ENCODE measurements around the gene FSTL3. TPM values are rescaled to one million over a fixed set of nuclear protein-coding genes. Genes with fewer than 3 reads are reported as not detected.
A peak's percentile ranks its signal among the peaks of the same experiment; 100 is the strongest.
"Not testable (repeated sequence)": the region's sequence is repeated elsewhere in the genome, so short reads cannot be mapped to it uniquely, and the experiment has no call there.

FSTL3 gene
- total RNA-seq, 1 donor from 2014 or later, result 32.6 TPM

- no peak for DNase-seq (ENCODE audit: low read depth, low spot score)
These were observed 33.2 kb downstream of the FSTL3 start for GRCh38 chr19:709196-709964.

DNA sequence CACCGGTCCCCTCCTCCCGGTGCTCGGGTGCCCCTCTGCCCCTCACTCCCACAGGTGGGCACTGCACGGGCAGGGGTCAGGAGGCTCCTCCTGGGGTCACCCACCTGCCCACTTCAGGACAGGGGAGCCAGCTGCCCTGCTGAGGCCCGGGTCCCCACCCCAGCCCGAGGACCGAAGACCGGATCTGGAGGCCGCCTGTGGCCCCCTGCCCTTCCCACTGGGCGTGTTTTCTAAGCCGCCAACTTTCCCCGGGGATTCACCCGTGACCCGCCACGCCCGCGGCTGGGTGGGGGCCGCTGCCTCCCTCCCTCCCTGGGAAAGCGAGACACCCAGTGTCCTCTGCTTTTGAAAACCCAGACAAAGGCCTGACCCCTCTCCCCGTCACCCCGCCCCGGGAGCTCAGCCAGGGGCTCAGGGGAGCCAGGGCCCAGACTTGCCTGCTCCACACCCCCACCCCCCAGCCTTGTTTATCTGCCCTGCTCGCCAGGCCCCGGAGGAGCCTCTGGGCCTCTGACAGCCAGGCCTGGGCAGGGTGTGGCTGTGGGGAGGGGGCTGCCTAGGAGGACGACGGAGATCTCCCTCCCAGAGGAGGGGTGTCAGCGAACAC, 33.9 kb downstream of the FSTL3 start:
- DNase-seq (ENCODE audit: low read depth, low spot score), result no peak

DNA sequence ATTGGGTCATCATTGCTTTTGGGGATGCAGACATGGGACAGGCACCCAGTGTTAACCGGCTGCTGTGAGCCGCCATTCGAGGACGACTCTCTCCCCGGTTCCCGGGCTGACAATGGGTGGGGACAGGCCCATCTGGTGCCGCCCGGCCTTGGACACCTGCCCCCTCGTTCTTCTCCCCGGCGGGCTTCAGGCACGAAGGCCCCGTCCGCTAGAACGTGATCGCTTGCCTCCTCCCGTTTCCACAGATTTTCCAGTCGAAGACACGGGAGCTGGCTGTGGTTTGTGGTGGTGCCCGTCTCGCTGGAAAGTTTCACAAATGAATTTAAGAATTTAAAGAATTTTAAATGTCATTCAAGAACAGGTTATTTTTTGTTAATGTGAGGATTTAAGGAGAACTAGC, 34.6 kb downstream of the FSTL3 start:
- DNase-seq (ENCODE audit: low read depth, low spot score), result no peak

DNA sequence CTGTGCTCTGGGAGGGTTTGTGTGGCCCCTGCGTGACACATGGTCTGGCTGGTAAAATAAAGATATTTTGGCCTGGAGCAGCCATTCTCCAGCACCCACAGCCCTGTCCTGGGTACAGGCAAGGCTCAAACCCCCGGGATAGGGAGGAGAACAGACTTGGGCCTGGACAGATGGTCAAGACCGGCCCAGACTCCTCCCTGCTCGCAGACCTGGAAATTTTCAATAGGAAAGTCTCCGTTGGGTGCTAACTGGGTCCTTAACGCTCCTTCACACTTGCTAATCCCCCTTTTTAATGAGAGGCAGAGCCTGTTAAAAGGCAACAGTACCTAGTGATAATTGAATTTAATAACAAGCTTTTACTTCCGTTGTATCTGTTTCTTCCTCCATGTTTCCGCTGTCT, 35.1 kb downstream of the FSTL3 start:
- DNase-seq (ENCODE audit: low read depth, low spot score), result no peak

DNA sequence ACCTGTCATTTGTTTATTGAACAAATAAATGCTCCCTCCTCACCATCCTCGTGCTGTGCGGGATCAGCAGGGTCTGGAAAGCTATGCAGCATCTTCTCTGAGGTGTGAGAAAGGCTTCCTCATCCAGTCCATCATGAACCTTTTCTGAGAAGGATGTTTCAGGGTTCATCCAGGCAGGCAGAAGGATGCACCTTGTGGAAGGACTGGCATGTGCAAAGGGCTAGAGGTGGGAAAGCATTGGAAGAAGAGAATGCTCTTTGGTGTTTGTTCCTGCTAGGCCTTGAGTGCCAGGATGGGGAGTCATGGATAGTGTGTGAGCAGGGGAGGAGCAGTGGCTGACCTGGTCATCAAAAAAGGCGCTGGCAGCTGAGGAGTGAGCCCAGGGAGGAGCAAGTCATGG, 39.2 kb downstream of the FSTL3 start:
- no peak for DNase-seq (ENCODE audit: low read depth, low spot score)

DNA sequence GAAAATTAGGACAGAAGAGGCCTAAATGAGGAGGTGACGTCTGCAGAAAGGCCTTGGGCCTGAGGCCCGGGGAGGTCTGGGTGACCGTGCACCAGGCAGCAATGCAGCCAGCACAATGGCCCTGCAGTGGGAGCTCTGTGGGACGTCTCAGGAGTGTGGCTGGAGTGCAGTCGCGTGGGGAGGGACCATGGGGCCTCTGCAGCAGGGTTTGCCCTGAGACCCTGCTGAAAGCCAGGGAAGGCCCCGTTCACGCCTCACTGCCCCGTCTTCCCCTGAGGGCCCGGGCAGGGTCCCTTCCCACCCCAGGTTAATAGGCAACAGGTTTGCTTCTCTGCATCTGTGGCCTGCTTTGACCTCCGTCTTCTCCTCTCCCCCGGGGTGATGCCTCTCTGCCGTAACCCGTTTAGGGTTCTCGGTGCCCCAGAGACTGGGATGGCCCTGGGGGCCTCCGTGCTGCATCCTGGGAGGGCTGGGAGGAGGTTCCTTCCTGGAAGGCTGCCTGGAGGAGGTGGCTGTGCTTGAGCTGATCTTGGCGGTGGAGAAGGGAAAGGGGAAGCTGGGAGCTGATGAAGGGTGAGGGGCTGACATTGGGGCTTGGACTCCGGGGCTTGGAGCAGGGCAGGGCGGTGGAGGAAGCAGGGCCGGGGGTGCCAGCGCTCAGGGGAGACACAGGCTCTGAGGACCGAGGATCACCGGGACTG, 42.2 kb downstream of the FSTL3 start:
- no peak for DNase-seq (ENCODE audit: low read depth, low spot score)

DNA sequence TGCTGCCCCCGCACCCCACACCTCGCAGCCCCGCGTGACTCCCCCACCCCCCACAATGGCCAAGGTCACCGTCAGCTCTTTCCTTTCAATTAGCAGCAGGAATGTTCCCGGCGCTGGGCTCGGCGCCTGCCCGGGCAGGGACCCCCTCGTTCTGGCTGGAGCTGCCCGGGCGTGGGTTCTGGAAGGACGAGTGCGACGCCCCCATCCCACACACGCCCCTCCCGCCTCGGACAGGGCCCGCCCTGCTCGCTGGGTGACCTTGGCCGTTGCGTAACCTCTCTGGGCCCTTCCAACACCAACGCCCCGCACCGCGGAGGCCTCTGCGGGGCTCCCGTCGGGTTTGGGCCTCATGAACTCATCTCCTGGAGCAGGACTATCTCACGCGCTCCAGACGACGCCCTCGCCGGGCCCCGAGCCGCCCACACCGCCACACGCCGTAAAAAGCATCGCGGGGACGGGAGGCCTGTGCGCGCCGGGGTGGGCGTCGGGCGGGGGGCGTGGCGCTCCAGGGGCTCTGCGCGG, 42.9 kb downstream of the FSTL3 start:
- DNase-seq (ENCODE audit: low read depth, low spot score), result no peak

DNA sequence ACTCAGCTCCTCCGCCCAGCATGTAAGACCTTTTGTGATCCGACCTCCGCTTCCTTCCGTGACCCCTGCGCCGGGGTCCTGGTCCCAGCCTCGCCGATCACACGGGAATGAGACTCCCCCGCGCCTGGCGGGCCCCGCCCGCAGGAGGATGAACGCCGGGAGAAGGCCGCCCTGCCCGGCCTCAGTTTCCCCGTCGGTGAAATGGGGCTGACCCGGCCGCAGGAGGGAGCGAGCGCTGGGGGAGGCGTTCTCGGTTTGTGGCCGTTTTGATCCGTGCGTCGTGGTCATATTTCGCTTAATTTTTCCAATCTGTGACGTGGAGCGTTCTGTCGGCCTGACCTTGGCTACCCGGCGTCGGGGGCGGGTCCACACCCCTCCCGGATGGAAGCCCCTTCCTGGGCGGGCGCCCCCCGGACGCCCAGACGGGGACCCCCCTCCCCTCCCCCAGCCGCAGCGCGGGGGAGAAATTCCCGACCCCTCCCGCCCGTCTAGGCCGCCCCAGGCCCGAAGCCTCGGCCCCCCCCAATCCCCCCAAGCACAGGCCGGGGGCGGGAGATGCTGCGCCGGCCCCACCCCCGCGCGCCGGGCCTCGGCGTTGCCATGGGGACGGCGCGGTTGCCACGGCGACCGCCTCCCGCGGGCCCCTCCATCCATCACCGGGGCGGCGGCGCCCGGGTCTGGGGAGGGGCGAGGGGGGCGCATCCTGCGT, 43.6 kb downstream of the FSTL3 start:
- no peak for DNase-seq (ENCODE audit: low read depth, low spot score)

GRCh38 chr19:720345-721160, 44.4 kb downstream of the FSTL3 start:
- DNase-seq (ENCODE audit: low read depth, low spot score), result no peak

DNA sequence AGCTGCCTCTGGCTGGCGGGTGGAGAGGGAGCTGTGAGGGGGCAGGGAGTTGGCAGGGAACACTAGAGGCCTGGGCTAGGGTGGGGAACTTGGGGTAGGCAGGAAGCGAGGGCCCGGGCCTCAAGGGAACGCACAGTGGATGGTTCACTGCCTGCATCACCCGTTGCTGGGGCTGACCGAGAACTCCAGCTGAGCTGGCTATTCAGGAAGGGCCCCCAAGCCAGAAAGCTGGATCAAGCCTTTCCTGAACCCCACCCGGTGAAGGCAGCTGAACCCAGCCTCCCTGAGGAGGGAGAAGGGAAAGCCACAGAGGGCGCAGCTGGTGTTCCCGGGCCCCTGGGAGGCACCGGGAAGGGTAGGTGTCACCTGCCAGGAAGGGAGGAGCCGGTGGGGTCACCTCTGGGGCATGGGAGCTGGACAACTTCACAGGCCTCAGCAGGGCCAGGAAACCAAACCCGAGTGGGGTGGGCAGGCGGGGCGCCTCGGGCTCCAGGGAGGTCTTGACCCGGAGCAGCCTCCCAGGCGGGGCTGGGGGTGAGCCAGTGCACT, 46.4 kb downstream of the FSTL3 start:
- no peak for DNase-seq (ENCODE audit: low read depth, low spot score)

- no peak for DNase-seq (ENCODE audit: low read depth, low spot score)
These were observed 47.1 kb downstream of the FSTL3 start for GRCh38 chr19:723247-723646.

GRCh38 chr19:723714-724113, 47.5 kb downstream of the FSTL3 start:
- no peak for DNase-seq (ENCODE audit: low read depth, low spot score)

DNA sequence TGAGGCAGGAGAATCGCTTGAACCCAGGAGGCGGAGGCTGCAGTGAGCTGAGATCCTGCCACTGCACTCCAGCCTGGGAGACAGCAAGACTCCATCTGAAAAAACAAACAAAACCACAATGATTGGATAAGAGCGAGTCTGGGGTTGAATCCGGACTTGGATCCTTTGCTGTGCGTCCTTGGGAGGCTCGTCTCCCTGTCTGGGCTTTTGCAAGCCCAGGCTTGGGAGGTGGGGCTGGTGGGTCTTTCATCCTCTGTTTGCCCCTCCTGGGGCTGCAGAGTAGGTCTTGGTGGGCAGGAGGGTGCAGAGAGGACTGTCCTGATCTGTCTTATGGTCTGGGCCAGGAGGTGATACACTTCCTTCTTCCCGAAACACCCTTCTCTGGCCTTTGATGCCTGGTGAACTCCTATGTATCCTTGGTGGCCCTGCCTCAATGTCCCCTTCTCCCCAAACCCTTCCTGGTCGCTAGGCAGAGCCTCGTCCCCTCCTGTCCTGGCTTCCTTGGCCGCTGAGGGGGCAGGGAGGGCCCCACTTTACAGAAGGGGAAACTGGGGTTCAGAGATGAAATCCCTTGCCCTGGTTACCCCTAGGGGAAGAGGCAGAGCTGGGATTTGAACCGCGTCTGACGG, 49.4 kb downstream of the FSTL3 start:
- DNase-seq (ENCODE audit: low read depth, low spot score), result no peak

DNA sequence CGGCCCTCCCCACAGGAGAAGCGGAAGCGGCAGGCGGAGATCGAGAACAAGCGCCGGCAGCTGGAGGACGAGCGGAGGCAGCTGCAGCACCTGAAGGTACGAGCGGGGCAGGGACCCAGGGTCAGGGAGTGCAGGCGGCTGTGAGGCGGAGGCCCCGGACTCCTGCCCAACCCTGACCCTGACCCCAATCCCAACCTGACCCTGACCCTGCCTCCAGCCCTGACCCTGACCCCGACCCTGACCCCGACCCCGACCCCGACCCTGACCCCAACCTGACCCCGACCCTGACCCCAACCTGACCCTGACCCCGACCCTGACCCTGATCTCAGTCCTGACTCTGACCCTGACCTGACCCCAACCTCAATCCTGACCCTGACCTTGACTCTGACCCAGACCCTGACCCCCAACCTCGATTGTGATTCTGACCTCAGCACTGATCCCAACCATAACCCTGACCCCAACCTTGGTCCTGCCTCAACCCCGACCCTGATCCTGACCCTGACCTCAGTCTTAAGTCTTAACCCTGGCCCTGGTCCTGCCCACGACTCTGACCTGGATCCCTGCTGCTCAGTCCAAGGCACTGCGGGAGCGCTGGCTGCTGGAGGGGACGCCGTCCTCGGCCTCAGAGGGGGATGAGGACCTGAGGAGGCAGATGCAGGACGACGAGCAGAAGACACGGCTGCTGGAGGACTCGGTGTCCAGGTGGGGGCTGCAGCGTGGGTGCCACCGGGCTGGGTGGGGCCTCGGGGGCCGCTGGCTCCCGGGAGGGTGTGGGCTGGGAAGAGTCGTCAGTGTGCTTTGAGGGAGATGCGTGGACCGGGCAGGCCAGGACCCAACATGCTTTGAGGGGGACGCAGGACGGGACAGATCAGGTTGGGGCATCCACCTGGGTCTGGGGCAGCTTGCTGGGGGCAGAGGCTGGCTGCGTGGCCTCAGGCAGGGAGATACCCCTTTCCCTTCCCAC, 51.1 kb downstream of the FSTL3 start:
- DNase-seq (ENCODE audit: low read depth, low spot score), result no peak

DNA sequence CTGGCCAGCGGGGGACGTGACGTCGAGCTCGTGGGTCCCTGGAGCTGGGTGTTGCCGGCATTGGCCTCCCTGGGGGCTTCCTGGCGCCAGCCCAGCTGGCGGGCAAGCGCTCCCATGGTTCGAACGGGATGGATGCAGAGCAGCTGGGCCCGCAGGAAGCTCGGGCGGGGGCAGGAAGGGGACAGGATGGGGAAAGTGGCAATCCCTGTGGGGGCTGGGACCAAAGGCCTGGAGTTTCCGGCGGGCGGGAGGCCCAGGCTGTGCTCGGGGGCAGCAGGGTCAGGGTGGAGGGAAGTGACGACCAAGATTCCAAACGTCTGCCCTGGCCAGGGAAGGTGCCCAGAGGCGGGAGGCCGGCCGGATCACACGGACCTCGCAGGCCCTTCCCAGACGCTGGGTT, 51.8 kb downstream of the FSTL3 start:
- DNase-seq (ENCODE audit: low read depth, low spot score), result peak; percentile 27

- not testable (repeated sequence) for DNase-seq (ENCODE audit: low read depth, low spot score)
These were observed 53.4 kb downstream of the FSTL3 start for GRCh38 chr19:729564-729963.

GRCh38 chr19:729965-730668, 53.9 kb downstream of the FSTL3 start:
- no peak for DNase-seq (ENCODE audit: low read depth, low spot score)

DNA sequence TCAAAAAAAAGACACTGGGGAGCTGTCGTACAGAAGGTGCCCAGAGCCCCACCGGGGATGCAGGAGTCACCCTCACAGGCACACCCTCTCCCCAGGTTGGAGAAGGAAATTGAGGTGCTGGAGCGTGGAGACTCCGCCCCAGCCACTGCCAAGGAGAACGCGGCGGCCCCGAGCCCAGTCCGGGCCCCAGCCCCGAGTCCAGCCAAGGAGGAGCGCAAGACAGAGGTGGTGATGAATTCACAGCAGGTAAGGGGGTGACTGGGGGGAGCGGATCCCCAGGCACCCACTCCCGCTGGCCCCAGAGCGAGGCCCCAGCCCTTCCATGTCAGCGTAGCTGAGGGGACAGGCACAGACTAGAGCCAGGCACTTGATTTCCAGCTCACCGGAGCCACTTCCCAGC, 54.8 kb downstream of the FSTL3 start:
- no peak for DNase-seq (ENCODE audit: low read depth, low spot score)
